NB4 (cell line): Measurements from ENCODE around the gene OTOP3.

Experiments used
- DNase-seq: peaks from one replicate; pipeline ENCODE4 v3.0.0; 2010; ENCODE audit warnings: low read depth
- H3K4me3 ChIP-seq: one replicate; pipeline ENCODE4 v1.5.1; 2011; ENCODE audit warnings: mild to moderate bottlenecking, low read depth, low read length, moderate library complexity
- CTCF ChIP-seq: IDR thresholded peaks from one replicate; pipeline ENCODE4 v1.5.1; 2012; ENCODE audit warnings: low read depth, low read length
- MAX ChIP-seq: IDR thresholded peaks from 2 replicates; pipeline ENCODE4 v1.6.1; 2011; ENCODE audit warnings: low read depth, low read length
- MYC ChIP-seq: IDR thresholded peaks from 2 replicates; pipeline ENCODE4 v1.6.1; 2011; ENCODE audit warnings: low read depth, low read length
- POLR2A ChIP-seq: IDR thresholded peaks from 2 replicates; pipeline ENCODE4 v1.6.1; 2011; ENCODE audit warnings: mild to moderate bottlenecking; ENCODE audit not compliant: insufficient read length; ENCODE audit errors: extremely low read depth

The OTOP3 gene

GRCh38 chr17:74986206-74986576 is 50.5 kb downstream of the OTOP3 start:
- DNase-seq: no peak
- TF ChIP-seq MAX (no peak), MYC (no peak), CTCF (no peak), POLR2A (no peak)
- no peak overlapping the region for H3K4me3 ChIP-seq

GRCh38 chr17:74987418-74987908 is 51.8 kb downstream of the OTOP3 start, which contains the start of gene CDR2L:
Gene CDR2L, plus strand, starts transcription at chr17:74987632. Its CDS starts 412 bp downstream, at chr17:74988044.
- peak within 1 kb of the TSS; percentile 41 for H3K4me3 ChIP-seq
- DNase-seq: peak; percentile 95
- peak; percentile 62 for TF ChIP-seq POLR2A
- TF ChIP-seq CTCF: no peak

GRCh38 chr17:74987909-74988711 is 52.4 kb downstream of the OTOP3 start:
- H3K4me3 ChIP-seq: peak overlapping the region; percentile 36
- no peak for TF ChIP-seq MYC
- no peak for TF ChIP-seq MAX
- TF ChIP-seq POLR2A: no peak
- TF ChIP-seq CTCF: no peak
- peak; percentile 52 for DNase-seq

GRCh38 chr17:74990581-74991105 is 54.9 kb downstream of the OTOP3 start:
- H3K4me3 ChIP-seq: no peak overlapping the region
- TF ChIP-seq MYC: no peak
- TF ChIP-seq POLR2A: no peak
- TF ChIP-seq MAX: no peak
- no peak for TF ChIP-seq CTCF
- no peak for DNase-seq

- peak; percentile 40 for DNase-seq
- H3K4me3 ChIP-seq: no peak overlapping the region
- no peak for TF ChIP-seq POLR2A
Observed at GRCh38 chr17:74992223-74992622, 56.5 kb downstream of the OTOP3 start.

- TF ChIP-seq MAX (no peak), CTCF (no peak), MYC (no peak), POLR2A (no peak)
- DNase-seq: peak; percentile 80
- H3K4me3 ChIP-seq: no peak overlapping the region
Observed at GRCh38 chr17:74994440-74994839, 58.7 kb downstream of the OTOP3 start.
